ENCODE results near the gene PIP4K2C. TPM values are rescaled to one million over a fixed set of nuclear protein-coding genes. Genes with fewer than 3 reads are reported as not detected.

PIP4K2C gene
- polyA plus RNA-seq, 2 of the 4 experiments (the other 2 are of a cell fraction), result 35.3 to 62.9 TPM

DNA sequence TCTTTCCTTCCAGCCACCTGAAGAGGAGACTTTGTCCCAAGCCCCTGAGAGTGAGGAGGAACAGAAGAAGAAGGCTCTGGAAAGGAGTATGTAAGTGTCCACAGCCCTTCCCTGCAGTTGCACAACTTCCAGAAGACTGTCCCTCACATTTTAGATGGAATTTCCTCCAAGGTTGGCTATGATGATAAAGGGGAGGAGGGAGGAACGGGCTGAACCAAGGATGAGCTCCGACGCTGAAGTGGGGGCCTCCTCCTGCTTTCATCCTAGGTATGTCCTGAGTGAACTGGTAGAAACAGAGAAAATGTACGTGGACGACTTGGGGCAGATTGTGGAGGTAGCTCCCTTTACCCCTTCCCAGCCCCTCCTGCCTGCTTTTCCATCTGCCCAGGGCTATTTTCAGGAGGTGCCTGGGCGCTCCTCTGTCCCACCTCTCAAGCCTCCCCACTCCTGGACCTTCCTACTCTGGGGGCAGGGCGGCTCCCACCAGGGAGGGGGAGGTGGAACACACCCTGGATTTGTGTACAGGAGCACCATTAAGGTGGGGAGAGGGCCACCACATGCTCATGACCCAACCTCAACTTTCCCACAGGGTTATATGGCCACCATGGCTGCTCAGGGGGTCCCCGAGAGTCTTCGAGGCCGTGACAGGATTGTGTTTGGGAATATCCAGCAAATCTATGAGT, 22.6 kb downstream of the PIP4K2C start:
- DNase-seq (ENCODE audit: low read depth in 1 of 2, low spot score in 1 of 2) (no peak), FAIRE-seq (no peak), ATAC-seq (no peak)
- Histone ChIP-seq H3K4me1 (peaks cover 14% of the 10 kb centered on the region; the same call in 2 of the 3 replicates), H3K4me2 (no peak overlapping the region), H3K27ac (no peak overlapping the region), H3K9me3 (no peaks in the 10 kb centered on the region), H3K4me3 (no peak overlapping the region)
- CTCF ChIA-PET, result interaction anchor here (1.0 to 20.9 kb wide), 8 partner anchors 9 to 122 kb away, joined by 3 to 336 read pairs (median 6); partner anchors contain the start of genes B4GALNT1, DTX3, OS9 and PIP4K2C
- POLR2A ChIA-PET, result interaction anchor here (0.6 to 0.7 kb wide), 2 partner anchors 15 to 17 kb away, joined by 3 to 4 read pairs; no protein-coding TSS in a partner anchor
- 84% methylated on average over 10 of the region's 10 CpGs for WGBS (ENCODE audit: missing lambda C conversion rate)
- TF ChIP-seq ZNF302 (CRISPR knock-in tag; IDR thresholded peaks at IDR 0.05) (no peak), RCOR1 (IDR thresholded peaks at IDR 0.05; ENCODE audit: low read depth, low read length) (no peak), MYC (IDR thresholded peaks at IDR 0.05; ENCODE audit: borderline replicate concordance, low read length) (no peak)
- TF ChIP-seq, protein P1, sequence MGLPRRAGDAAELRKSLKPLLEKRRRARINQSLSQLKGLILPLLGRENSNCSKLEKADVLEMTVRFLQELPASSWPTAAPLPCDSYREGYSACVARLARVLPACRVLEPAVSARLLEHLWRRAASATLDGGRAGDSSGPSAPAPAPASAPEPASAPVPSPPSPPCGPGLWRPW (IDR thresholded peaks at IDR 0.05), result no peak

DNA sequence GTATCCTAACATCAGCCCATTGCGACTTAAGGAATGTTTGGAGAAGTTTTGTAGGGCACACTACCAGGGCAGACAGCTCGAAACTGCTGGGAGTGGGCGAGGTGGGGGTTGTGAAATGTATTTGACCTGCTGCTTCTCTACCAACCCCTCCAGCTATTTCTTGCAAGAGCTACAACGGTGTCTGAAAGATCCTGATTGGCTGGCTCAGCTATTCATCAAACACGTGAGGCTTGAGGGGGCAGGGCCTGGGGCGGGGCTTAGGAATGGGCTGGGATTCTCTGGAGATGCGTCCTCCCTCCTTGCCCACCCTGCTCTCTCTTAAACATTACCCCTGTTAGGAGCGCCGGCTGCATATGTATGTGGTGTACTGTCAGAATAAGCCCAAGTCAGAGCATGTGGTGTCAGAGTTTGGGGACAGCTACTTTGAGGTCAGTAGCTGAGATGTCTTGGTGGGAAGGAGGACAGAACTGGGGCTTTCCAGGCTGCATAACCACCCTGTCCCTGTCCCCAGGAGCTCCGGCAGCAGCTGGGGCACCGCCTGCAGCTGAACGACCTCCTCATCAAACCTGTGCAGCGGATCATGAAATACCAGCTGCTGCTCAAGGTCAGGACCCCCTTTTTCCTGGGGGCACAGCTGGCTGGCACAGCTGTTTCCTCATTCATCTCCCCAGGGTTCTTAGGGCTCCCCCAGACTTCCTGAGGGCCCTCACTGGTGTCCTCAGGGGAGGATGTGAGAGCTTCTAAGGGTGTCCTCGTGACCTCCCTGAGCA, 23.4 kb downstream of the PIP4K2C start:
- TF ChIP-seq EHF (CRISPR knock-in tag; IDR thresholded peaks at IDR 0.05), result no peak
- TF ChIP-seq, protein P2, sequence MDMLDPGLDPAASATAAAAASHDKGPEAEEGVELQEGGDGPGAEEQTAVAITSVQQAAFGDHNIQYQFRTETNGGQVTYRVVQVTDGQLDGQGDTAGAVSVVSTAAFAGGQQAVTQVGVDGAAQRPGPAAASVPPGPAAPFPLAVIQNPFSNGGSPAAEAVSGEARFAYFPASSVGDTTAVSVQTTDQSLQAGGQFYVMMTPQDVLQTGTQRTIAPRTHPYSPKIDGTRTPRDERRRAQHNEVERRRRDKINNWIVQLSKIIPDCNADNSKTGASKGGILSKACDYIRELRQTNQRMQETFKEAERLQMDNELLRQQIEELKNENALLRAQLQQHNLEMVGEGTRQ (IDR thresholded peaks at IDR 0.05), result peak; percentile 63
- Histone ChIP-seq H3K4me3 (no peak overlapping the region), H3K27ac (no peak overlapping the region), H3K9me3 (no peaks in the 10 kb centered on the region), H3K4me1 (peaks cover 14% of the 10 kb centered on the region; the same call in 2 of the 3 replicates), H3K4me2 (no peak overlapping the region)
- POLR2A ChIA-PET, result interaction anchor here (0.6 to 0.7 kb wide), 2 partner anchors 16 kb away, joined by 3 to 4 read pairs; no protein-coding TSS in a partner anchor
- no peak for FAIRE-seq
- CTCF ChIA-PET, result interaction anchor here (0.9 to 20.9 kb wide), 11 partner anchors 8 to 306 kb away, joined by 3 to 336 read pairs (median 4); partner anchors contain the start of genes B4GALNT1, DTX3, GLI1 and OS9
- ATAC-seq, result peak in 1 of 2 experiments; percentile 38; a peak in 3 of 6 replicates
- WGBS (ENCODE audit: missing lambda C conversion rate), result 60% methylated on average over 13 of the region's 14 CpGs
- peak; percentile 51 to 68 for DNase-seq (ENCODE audit: low read depth in 1 of 2, low spot score in 1 of 2)

DNA sequence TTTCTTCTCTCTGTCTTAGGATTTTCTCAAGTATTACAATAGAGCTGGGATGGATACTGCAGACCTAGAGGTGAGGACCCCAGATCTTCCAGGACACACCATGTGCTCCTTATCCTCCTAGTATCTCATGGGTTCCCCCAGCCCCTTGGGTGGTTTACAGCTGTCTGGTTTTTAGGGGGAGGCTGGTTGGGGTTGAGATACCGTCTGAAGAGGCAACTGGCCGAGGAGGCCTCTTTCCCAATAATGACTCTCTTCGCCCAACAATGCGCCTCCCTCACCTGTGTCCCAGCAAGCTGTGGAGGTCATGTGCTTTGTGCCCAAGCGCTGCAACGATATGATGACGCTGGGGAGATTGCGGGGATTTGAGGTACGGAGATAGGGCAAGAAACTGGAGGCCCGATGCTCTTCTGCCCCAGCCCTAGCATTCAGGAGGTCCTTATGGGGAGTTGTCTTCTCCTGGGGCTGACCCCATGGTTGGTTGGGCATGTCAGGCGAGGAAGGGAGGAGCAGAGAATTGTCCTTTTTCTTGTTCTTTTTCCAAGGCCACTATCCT, 24.0 kb downstream of the PIP4K2C start:
- FAIRE-seq, result no peak
- ChIA-PET CTCF (interaction anchor here (0.7 to 20.9 kb wide), 8 partner anchors 9 to 307 kb away, joined by 3 to 336 read pairs (median 4); partner anchors contain the start of genes B4GALNT1, GLI1, OS9 and PIP4K2C), POLR2A (no interaction called here)
- Histone ChIP-seq H3K4me2 (no peak overlapping the region), H3K4me1 (peaks cover 14% of the 10 kb centered on the region; the same call in 2 of the 3 replicates), H3K27ac (no peak overlapping the region), H3K9me3 (no peaks in the 10 kb centered on the region), H3K4me3 (no peak overlapping the region)
- ATAC-seq, result no peak
- WGBS (ENCODE audit: missing lambda C conversion rate), result 87% methylated on average over 11 of the region's 11 CpGs
- no peak for DNase-seq (ENCODE audit: low read depth in 1 of 2, low spot score in 1 of 2)
- TF ChIP-seq ZC3H11A (IDR thresholded peaks at IDR 0.05) (no peak), JUNB (IDR thresholded peaks at IDR 0.05) (no peak), NPAS2 (CRISPR knock-in tag; IDR thresholded peaks at IDR 0.05; ENCODE audit: borderline replicate concordance) (no peak), PHF8 (IDR thresholded peaks at IDR 0.05; ENCODE audit: borderline replicate concordance, low read depth) (no peak), ZFP36 (IDR thresholded peaks at IDR 0.05; ENCODE audit: borderline replicate concordance, partially characterized antibody) (no peak), HEYL (CRISPR knock-in tag; IDR thresholded peaks at IDR 0.05) (no peak), EHMT2 (IDR thresholded peaks at IDR 0.05; ENCODE audit: low read depth) (no peak), HOXB13 (CRISPR knock-in tag; IDR thresholded peaks at IDR 0.05; ENCODE audit: low read depth) (no peak)
- TF ChIP-seq, protein P2 (IDR thresholded peaks at IDR 0.05), result no peak

All from A549 (cell line).